Stomach (tissue), 4 donors: Measurements from ENCODE around the gene POLE2.

Experiments
- CTCF ChIP-seq, 7 experiments: fragments of 450-650 bp in 4 of 7; fragments of 200-600 bp in 3 of 7; sonication (generic) in 3 of 7; IDR thresholded peaks; one replicate each; pipeline ENCODE4 v1.5.1; 2016 to 2019; ENCODE audit warnings: antibody characterized with exemption in 7 of 7, control low read depth in 2 of 7, mild to moderate bottlenecking in 1 of 7
- EP300 ChIP-seq: sonication (generic); formaldehyde crosslinking; IDR thresholded peaks from one replicate; pipeline ENCODE4 v1.6.1; 2017; ENCODE audit warnings: antibody characterized with exemption
- POLR2A ChIP-seq, 4 donors: fragments of 450-650 bp; IDR thresholded peaks; one replicate each; pipeline ENCODE4 v1.6.1; 2016; ENCODE audit warnings: antibody characterized with exemption in 4 of 4, control low read depth in 2 of 4, mild to moderate bottlenecking in 1 of 4, moderate library complexity in 1 of 4
- POLR2AphosphoS5 ChIP-seq, 3 donors: sonication (generic); formaldehyde crosslinking; IDR thresholded peaks; one replicate each; pipeline ENCODE4 v1.6.1; 2016; ENCODE audit warnings: antibody characterized with exemption in 3 of 3

- TF ChIP-seq CTCF (IDR thresholded peaks at IDR 0.05) (no peak), POLR2A (IDR thresholded peaks at IDR 0.05) (no peak), POLR2AphosphoS5 (IDR thresholded peaks at IDR 0.05) (no peak), EP300 (no peak)
Observed at GRCh38 chr14:49594347-49595091, 93.5 kb downstream of the POLE2 start.
